GM18517 (cell line): ENCODE measurements around the gene GRM5.

Source experiments
- ATAC-seq: cut with Tn5 transposase; IDR thresholded peaks from one replicate; pipeline ENCODE4 v1.9.1; 2021; ENCODE audit warnings: mild to moderate bottlenecking, moderate library complexity; ENCODE audit not compliant: unreplicated experiment

Gene GRM5

DNA sequence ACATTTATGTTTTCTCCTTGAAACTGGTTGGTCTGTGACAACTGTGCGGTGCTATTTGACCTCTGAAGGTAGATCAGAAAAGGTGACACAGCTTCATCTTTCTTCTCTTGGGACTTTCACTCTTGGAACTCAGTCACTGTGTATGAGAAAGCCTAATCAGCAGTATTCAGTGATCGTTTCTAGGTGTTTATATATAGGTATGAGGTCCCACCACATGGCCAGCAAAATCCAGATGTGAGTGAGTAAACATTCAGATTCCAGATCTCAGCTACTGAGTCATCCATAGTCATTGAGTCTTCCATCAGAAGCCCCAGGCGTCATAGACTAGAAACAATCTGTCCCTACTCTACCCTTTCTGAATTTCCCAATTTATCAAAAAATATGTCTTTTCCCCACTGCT, 610.9 kb downstream of the GRM5 start:
- no peak for ATAC-seq
